Liver (tissue), 9 donors: ENCODE results near the gene ZNF331. TPM values are rescaled to one million over a fixed set of nuclear protein-coding genes. Genes with fewer than 3 reads are reported as not detected.
A peak's percentile ranks its signal among the peaks of the same experiment; 100 is the strongest.

Experiments
- DNase-seq: peaks from one replicate; pipeline ENCODE4 v3.0.0-alpha.2; 2017; ENCODE audit warnings: low spot score
- H3K27ac ChIP-seq, 2 donors: one replicate each; pipeline ENCODE4 v1.7.0; 2013; ENCODE audit warnings: inconsistent platforms in 2 of 2, low read length in 2 of 2, control low read depth in 1 of 2, low read depth in 1 of 2, mild to moderate bottlenecking in 1 of 2
- H3K27me3 ChIP-seq, 4 donors: one replicate each; pipeline versions ENCODE4 v1.6.1 to v1.7.0; 2013; ENCODE audit warnings: low read length in 3 of 4, inconsistent platforms in 1 of 4, mild to moderate bottlenecking in 1 of 4, moderate library complexity in 1 of 4; ENCODE audit not compliant: control insufficient read depth in 4 of 4, insufficient read depth in 4 of 4
- H3K36me3 ChIP-seq, 4 donors: one replicate each; pipeline versions ENCODE4 v1.6.1 to v1.7.0; 2013; ENCODE audit warnings: low read length in 3 of 4, mild to moderate bottlenecking in 3 of 4, low read depth in 1 of 4, moderate library complexity in 1 of 4; ENCODE audit not compliant: control insufficient read depth in 4 of 4, insufficient read depth in 3 of 4
- H3K4me1 ChIP-seq, 4 donors: one replicate each; pipeline versions ENCODE4 v1.6.1 to v1.7.0; 2013; ENCODE audit warnings: low read length in 3 of 4, mild to moderate bottlenecking in 3 of 4, moderate library complexity in 1 of 4; ENCODE audit not compliant: control insufficient read depth in 4 of 4, insufficient read depth in 4 of 4
- H3K4me3 ChIP-seq, 3 donors: one replicate each; pipeline versions ENCODE4 v1.6.1 to v1.7.0; 2013; ENCODE audit warnings: low read length in 3 of 3, control low read depth in 1 of 3, low read depth in 1 of 3, mild to moderate bottlenecking in 1 of 3
- H3K9ac ChIP-seq, 2 donors: one replicate each; pipeline ENCODE4 v1.7.0; 2013; ENCODE audit warnings: low read length in 2 of 2, mild to moderate bottlenecking in 2 of 2, moderate library complexity in 2 of 2, control low read depth in 1 of 2, low read depth in 1 of 2
- H3K9me3 ChIP-seq, 4 donors: one replicate each; pipeline versions ENCODE4 v1.6.1 to v1.7.0; 2013; ENCODE audit warnings: low read length in 3 of 4; ENCODE audit not compliant: control insufficient read depth in 4 of 4
- ATF3 ChIP-seq: IDR thresholded peaks from 2 replicates; pipeline ENCODE4 v1.6.1; 2016; ENCODE audit warnings: antibody characterized with exemption
- CTCF ChIP-seq: fragments of 150-350 bp; IDR thresholded peaks from 2 replicates; pipeline ENCODE4 v1.5.1; 2017; ENCODE audit warnings: improper control_type of control experiment, low read depth, low read length; ENCODE audit not compliant: missing input control
- EGR1 ChIP-seq, 2 donors: IDR thresholded peaks; 2 replicates each; pipeline ENCODE4 v1.6.1; 2016 to 2018; ENCODE audit warnings: antibody characterized with exemption in 2 of 2, low read depth in 2 of 2
- FOXA1 ChIP-seq: IDR thresholded peaks from 2 replicates; pipeline ENCODE4 v1.6.1; 2016; ENCODE audit warnings: antibody characterized with exemption
- FOXA2 ChIP-seq: IDR thresholded peaks from 2 replicates; pipeline ENCODE4 v1.6.1; 2016; ENCODE audit warnings: antibody characterized with exemption
- GABPA ChIP-seq, 2 donors: IDR thresholded peaks in 1 of 2; conservative IDR thresholded peaks in 1 of 2; 2 replicates each; pipeline ENCODE4 v1.6.1; 2016; ENCODE audit warnings: antibody characterized with exemption in 2 of 2, mild to moderate bottlenecking in 1 of 2, moderate library complexity in 1 of 2
- HNF4A ChIP-seq, 2 donors: conservative IDR thresholded peaks; 2 replicates each; pipeline ENCODE4 v1.6.1; 2016; ENCODE audit warnings: antibody characterized with exemption in 2 of 2, mild to moderate bottlenecking in 2 of 2
- JUND ChIP-seq, 2 donors: IDR thresholded peaks; 2 replicates each; pipeline ENCODE4 v1.6.1; 2016; ENCODE audit warnings: antibody characterized with exemption in 2 of 2
- MAX ChIP-seq: IDR thresholded peaks from 2 replicates; pipeline ENCODE4 v1.6.1; 2016; ENCODE audit warnings: antibody characterized with exemption
- NR2F2 ChIP-seq: IDR thresholded peaks from 2 replicates; pipeline ENCODE4 v1.6.1; 2016; ENCODE audit warnings: antibody characterized with exemption
- RAD21 ChIP-seq, 2 donors: IDR thresholded peaks; 2 replicates each; pipeline ENCODE4 v1.6.1; 2016; ENCODE audit warnings: antibody characterized with exemption in 2 of 2, mild to moderate bottlenecking in 2 of 2
- REST ChIP-seq: IDR thresholded peaks from 2 replicates; pipeline ENCODE4 v1.6.1; 2016; ENCODE audit warnings: antibody characterized with exemption, mild to moderate bottlenecking
- RXRA ChIP-seq, 2 donors: IDR thresholded peaks; 2 replicates each; pipeline ENCODE4 v1.6.1; 2017 to 2018; ENCODE audit warnings: antibody characterized with exemption in 2 of 2, mild to moderate bottlenecking in 1 of 2
- SP1 ChIP-seq: IDR thresholded peaks from 2 replicates; pipeline ENCODE4 v1.6.1; 2018; ENCODE audit warnings: antibody characterized with exemption, mild to moderate bottlenecking
- TAF1 ChIP-seq: conservative IDR thresholded peaks from 2 replicates; pipeline ENCODE4 v1.6.1; 2016; ENCODE audit warnings: antibody characterized with exemption, mild to moderate bottlenecking
- YY1 ChIP-seq: IDR thresholded peaks from 2 replicates; pipeline ENCODE4 v1.6.1; 2016; ENCODE audit warnings: antibody characterized with exemption, mild to moderate bottlenecking
- ZBTB33 ChIP-seq: IDR thresholded peaks from 2 replicates; pipeline ENCODE4 v1.6.1; 2016; ENCODE audit warnings: antibody characterized with exemption
- WGBS: extraction: QIAGEN DNeasy Blood & Tissue Kit; methylation state at CpG from one replicate; pipeline ENCODE4 v1.1.7; 2013; 5-methylcytosine and 5-hydroxymethylcytosine counted together
- polyA plus RNA-seq, 2 donors: library from polyadenylated mRNA; stranded (reverse) in 1 of 2; unstranded in 1 of 2; fragments of 200-250 nt in 1 of 2; fragments of >200 nt in 1 of 2; fragmentation: Nextera tagmentation in 1 of 2; extraction: Ambion mirVana in 1 of 2; gene quantifications; one replicate each; pipeline versions ENCODE4 v1.2.1 to v1.2.3, GENCODE V29; 2013 to 2015
- total RNA-seq, 2 donors: library from RNA; depleted of rRNA; stranded (reverse); fragments of >200 nt; gene quantifications; one replicate each; pipeline ENCODE4 v1.2.3, GENCODE V29; 2014
- donor health status: healthy.
- donor health status: healthy.
- donor health status: healthy.
- donor health status: healthy.
- donor health status: healthy.

Gene ZNF331
- total and polyA plus RNA-seq, 4 donors: 2.8 to 9.7 (median 5.7) TPM

- H3K27me3 ChIP-seq: no peaks in the 10 kb centered on the region
- DNase-seq: no peak
- H3K9ac ChIP-seq: no peak overlapping the region
- H3K9me3 ChIP-seq: peaks cover 11 to 28% (median 17%) of the 10 kb centered on the region in 4 donors
- peak overlapping the region; percentile 70 to 84 (median 70) for H3K4me3 ChIP-seq
- no peak for TF ChIP-seq MAX
- no peak for TF ChIP-seq HNF4A (conservative IDR thresholded peaks at IDR 0.05)
- peak overlapping the region in 1 of 2 donors; percentile 38 for H3K27ac ChIP-seq
- peaks cover 4 to 11% (median 9%) of the 10 kb centered on the region in 4 donors for H3K4me1 ChIP-seq
- H3K36me3 ChIP-seq: no peaks in the 10 kb centered on the region
- 24% methylated on average over 33 of the region's 33 CpGs for WGBS
Measured at GRCh38 chr19:53521373-53522202, 16.4 kb upstream of the ZNF331 start.

DNA sequence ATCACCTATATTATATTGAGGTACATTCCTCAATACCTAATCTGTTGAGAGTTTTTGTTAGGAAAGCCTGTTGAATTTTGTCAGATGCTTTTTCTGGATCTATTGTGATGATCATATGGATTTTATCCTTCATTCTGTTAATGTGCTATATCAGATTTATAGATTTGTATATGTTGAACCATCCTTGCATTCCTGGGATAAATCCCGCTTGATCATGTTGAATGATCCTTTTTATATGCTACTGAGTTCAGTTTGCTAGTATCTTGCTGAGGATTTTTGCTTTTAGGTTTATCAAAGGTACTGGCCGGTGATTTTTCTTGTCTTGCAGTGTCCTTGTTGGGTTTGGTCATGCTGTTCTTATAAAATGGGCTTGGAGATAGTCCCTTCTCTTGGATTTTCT is 12.0 kb upstream of the ZNF331 start:
- H3K27me3 ChIP-seq: no peaks in the 10 kb centered on the region
- DNase-seq: no peak
- peaks cover 3 to 17% (median 8%) of the 10 kb centered on the region in 4 donors for H3K9me3 ChIP-seq
- H3K4me1 ChIP-seq: peaks cover 4 to 8% (median 7%) of the 10 kb centered on the region in 4 donors
- no peak overlapping the region for H3K27ac ChIP-seq
- H3K36me3 ChIP-seq: no peaks in the 10 kb centered on the region
- H3K4me3 ChIP-seq: no peak overlapping the region
- WGBS: 98% methylated on average over 2 of the region's 2 CpGs
- no peak overlapping the region for H3K9ac ChIP-seq
- TF ChIP-seq FOXA2 (no peak), JUND (IDR thresholded peaks at IDR 0.05) (no peak), ZBTB33 (no peak), YY1 (no peak), GABPA (IDR thresholded peaks at IDR 0.05 in 1 of 2, conservative IDR thresholded peaks at IDR 0.05 in 1 of 2) (no peak), RAD21 (IDR thresholded peaks at IDR 0.05) (no peak), TAF1 (no peak), SP1 (no peak), ATF3 (no peak), FOXA1 (no peak), NR2F2 (no peak), EGR1 (IDR thresholded peaks at IDR 0.05; ENCODE audit: low read depth in 2 of 2) (no peak)

DNA sequence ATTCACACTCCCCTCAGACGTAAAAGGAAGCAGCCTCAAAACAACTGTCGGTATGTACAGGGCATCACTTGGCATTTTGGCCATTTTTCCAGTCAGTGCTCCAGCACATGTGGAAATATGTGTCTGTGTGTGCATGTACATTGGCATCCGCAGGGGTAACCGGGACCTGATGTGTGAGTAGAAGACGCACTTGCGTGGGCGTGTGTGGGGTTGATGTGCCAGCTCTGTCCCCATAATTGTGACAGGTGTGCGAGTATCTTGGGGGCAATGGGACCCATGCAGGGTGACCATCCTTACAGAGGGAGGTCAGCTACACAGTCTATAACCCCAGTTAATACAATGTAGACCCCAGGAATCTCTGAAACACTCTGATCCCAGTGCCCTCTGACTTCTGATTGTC is 7.3 kb upstream of the ZNF331 start:
- 97% methylated on average over 8 of the region's 8 CpGs for WGBS
- no peaks in the 10 kb centered on the region for H3K4me1 ChIP-seq
- no peak for DNase-seq
- no peaks in the 10 kb centered on the region for H3K27me3 ChIP-seq
- no peak for TF ChIP-seq EGR1 (IDR thresholded peaks at IDR 0.05; ENCODE audit: low read depth in 2 of 2)
- TF ChIP-seq RAD21 (IDR thresholded peaks at IDR 0.05): no peak
- no peak for TF ChIP-seq CTCF
- no peak for TF ChIP-seq TAF1
- no peak for TF ChIP-seq FOXA1
- TF ChIP-seq RXRA (IDR thresholded peaks at IDR 0.05): no peak
- TF ChIP-seq JUND (IDR thresholded peaks at IDR 0.05): no peak
- no peak for TF ChIP-seq MAX
- no peak for TF ChIP-seq REST
- no peak for TF ChIP-seq YY1
- TF ChIP-seq NR2F2: no peak
- TF ChIP-seq GABPA (IDR thresholded peaks at IDR 0.05 in 1 of 2, conservative IDR thresholded peaks at IDR 0.05 in 1 of 2): no peak
- H3K4me3 ChIP-seq: no peak overlapping the region
- H3K36me3 ChIP-seq: no peaks in the 10 kb centered on the region
- no peak overlapping the region for H3K27ac ChIP-seq
- no peak overlapping the region for H3K9ac ChIP-seq
- peaks cover 2 to 12% (median 6%) of the 10 kb centered on the region in 4 donors for H3K9me3 ChIP-seq
